Stimulated activated CD4-positive, alpha-beta T cell treated with anti-CD3 and anti-CD28 coated beads, Interleukin-2, amount 100 ng/mL, for 4 hours (primary cell): ENCODE measurements around the gene SH3RF3.

Source experiments
- DNase-seq: peaks from one replicate; pipeline ENCODE4 v3.0.0-alpha.2; 2020; ENCODE audit warnings: low read depth

Gene SH3RF3

DNA sequence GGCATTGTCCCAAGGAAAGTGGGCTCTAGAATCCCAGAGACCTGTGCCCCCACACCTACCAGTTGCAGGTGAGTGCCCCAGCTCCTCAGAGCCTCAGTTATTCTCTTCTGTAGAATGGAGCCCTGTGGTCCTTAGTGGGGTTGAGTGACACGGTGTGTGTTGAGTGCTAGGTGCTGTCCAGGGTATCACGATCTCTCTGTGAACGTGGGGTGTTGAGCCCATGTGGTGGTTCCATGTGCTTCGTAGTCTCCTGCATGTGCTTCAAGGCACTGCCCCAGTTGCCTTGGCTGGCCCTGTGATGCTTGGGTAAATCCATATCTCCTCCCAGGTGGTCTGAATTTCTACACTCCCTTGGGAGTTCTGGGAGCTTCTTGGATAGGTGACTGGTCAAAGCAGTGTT is 54.9 kb downstream of the SH3RF3 start:
- no peak for DNase-seq

DNA sequence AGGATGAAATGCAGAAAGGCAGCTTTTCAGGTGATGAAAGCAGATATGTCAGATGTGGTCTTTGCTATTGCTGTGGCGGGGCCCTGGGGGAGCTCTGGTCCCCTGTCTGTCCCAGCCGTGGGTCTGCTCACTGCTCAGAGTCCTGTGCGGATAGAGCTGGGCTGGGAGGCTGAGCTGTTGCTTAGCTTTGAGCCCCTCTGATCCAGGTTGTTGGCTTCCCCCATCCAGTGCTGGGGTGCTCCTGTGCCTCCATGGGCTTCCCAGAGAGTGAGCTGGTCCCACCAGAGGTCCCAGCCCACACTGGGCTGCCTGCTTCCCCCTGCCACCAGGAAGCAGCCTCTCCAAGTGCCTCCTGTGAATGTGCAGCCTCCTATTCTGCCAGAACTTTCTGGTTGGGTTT is 55.4 kb downstream of the SH3RF3 start:
- no peak for DNase-seq

DNA sequence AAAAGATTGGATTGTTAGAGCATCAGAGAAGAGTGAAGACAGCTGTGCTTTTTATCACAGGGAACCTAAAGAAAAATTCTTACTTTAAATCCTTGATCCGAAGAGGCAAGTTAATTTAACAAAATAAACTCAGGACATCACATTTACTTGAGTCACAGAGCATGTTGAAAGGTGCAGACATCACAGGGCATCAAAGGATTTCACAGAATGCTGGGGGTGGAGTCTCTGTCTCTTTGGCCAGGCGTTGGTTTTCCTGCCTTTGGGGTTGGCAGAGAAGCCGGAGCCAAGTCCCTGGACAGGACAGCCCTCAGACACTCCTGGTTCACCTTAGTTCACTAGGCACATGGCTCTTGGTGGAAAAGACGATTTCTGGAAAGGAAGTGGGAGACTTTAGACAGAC is 56.3 kb downstream of the SH3RF3 start:
- DNase-seq, result no peak

DNA sequence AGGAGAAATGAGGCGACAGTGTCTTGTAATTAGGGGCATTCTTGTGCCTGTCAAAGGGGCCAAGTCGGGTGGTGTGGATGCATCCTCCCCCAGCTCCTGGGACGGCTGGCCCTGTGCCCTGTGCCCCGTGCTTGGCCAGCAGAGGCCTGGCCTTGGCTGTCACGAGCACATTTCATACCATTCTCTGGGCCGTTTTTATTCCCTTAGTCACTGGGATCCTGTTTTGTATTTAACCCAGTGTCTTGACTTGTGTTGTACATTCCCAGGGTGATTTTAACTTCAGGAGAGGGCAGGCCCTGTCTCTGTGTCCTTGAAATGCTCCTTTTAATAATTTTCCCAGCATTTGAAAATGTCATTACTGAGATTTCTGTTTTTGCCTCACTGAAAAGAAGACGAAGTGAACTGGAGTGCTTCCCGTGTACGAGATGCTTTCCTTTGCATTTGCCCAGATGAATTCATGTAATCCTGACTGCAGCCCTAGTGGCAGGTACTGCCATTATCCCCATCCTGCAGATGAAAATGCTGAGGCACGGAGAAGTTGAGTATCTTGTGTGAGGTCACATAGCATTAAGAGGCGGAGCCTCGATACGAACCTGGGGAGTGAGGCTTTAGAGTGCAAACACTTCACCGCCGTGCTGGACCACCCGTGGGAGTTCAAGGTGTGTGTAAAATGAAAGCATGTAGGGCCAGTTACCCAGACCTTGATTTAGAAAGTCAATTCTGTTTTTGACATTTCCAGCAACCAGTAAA is 57.0 kb downstream of the SH3RF3 start:
- no peak for DNase-seq

DNA sequence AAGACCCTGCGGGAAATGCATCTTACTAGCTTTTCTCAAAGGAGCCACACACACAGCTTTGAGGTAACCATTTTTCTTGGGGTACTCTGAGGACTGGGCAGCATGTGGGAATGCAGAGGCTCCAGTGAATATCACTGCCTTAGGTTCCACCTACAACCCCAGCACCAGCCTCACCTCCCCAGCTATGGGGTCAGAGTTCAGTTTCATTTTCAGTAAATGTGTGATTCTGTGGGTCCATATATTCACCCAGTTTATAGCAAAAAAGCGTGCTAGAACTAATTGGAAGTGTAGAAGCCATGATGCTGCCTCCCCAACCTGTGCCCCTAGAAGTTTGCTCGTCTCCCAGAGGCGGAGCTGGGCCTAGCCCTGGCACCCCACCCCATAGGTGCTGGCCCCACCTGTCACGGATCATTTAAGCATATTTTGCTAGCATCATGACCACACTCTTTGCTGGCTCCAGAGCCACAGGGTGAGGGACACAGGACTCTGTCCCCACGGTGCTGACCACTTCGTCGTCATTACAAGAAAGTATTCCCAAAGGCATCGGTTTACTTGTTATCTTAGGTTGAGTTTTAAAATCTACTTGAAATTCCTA is 57.7 kb downstream of the SH3RF3 start:
- DNase-seq, result no peak

DNA sequence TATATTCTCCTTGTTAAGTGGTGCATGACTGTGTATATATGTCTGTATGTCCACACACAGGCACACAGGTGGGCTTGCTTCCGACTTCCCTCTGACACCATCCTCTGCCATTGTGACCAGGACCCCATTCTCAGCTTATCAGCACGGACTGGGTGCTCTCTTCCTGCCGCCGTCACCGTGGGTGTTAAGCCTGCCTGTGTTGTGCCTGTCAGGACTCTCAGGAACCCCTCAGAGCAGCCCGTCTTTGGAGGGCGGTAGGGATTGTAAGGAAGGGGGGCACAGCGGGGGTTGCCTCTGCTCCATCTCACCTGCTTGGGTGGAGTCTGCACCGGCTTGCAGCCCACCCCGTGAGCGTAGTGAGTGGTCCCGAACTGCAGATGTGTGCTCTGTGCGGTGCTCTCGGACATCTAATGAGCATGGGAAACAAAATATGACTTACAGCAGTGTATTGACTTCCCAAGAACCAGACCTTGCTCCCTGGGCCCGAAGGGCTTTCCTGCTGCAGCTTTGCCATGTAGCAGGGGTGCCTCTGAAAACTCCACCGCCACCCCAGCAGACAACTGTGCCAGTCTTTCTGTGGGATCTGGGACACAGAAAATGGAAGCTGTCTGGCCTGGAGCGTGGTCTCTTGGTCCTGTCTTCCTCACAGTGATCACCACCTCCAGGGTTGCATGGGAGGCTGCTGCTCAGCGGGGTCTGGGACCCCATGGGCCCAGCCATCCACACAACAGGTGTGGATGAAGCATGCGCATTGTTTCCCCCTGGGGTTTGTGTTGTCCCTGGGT is 58.9 kb downstream of the SH3RF3 start:
- no peak for DNase-seq

DNA sequence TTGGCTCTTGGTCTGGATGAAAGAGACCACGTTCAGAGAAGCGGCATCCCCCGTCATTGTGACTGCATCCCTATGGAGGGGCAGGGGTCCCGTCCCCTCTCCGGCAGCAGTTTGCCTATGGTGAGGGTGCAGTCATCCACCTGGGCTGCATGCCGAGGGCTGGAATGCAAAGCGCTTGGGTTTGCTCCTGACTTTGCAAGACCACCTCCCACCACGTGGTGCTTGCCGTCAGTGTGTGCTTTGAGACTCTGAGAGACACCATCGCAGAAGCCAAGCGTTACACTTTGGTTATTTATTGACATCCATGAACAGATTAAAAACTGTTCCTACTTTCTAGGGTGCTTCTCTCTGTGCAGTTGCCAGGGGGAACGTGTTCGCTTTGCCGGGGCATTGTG is 59.5 kb downstream of the SH3RF3 start:
- no peak for DNase-seq

DNA sequence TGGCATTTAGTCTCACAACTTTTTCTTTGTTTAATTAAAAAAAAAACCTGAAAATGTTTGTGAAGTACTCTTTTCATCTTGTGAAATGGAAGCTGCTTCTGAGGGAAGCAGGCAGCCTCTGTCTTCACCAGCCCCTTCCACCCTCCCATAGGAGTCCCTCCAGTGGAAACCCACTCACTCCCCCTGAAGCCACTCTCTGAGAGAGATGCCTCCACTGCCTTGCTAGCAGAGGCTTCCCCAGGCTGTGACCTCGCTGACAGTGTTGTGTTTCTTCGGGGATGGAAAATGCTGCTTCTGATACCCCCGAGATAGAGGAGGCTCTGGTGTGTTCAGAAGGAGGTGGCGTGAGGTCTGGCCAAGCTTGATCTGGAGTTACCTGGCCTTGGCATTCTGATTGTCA is 59.9 kb downstream of the SH3RF3 start:
- DNase-seq, result no peak

DNA sequence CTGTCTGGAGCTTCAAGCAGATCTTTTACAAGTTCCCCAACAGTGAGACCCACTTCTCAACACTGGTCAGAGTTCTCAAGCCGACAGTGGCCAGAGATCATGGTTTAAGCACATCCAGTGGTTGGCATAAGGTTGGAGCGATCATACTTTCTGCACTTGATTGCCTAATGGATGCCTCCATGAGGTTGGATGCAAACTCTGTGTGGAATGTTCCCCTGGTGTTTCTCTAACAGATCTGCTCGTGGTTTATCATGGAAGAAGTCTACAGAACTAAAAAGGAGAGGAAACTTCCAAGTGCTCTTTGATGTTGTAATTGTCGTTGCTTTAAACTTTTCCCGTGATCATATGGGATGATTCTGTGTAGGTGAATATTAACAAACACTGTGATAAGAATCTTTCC is 60.7 kb downstream of the SH3RF3 start:
- no peak for DNase-seq

DNA sequence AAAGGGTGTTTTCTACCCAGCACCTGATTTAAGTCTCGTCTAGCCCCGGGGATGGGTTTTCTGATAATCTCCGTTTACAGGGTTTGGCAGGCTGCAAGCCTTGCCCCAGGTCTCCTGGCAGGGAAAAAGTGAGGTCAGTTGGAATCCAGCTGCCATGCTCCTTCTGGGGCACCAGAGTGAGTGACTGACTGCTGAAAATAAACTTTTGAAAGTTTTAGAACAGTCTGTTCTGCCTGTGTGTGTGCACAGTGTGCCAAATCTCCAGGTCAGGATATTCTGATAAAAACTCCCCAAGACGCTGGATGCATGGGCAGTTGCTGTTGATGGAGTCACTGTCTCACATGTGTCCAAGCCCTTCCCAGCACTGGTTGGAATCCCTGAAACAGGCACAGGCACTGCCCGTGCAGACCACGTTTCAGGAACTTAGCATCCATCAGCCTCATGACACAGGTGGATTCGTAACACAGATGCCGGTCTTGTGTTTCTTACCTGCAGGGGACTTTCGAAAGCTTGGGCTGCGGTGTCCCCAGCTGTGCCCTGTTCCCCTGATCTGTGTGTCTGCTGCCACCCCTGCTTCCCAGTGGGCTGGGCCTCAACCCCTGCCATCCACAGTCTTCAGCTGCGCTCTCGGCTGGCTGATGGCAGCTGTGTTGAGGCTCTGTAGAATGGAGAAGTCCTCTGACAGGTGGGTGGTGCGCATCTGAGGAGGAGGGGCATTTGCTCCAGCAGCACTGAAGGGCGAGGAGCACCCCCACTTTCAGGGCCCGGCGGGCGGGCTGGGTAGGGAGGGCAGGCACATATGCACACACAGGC is 65.0 kb downstream of the SH3RF3 start:
- no peak for DNase-seq

DNA sequence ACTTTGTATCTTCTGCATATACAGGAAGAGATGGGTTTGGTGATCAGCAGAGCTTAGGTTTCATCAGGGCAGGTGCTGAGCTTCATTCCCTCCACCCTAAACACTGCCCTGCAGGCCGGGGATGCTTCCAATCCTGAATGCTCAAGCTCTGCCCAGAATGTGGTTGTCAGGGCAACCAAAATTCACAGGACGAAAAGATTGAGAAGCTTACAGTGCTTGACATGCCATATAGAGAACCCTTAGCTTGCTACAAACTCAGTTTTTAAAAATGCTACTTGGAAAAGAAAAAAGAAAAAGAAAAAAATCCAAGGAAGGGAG is 65.6 kb downstream of the SH3RF3 start:
- DNase-seq, result no peak

DNA sequence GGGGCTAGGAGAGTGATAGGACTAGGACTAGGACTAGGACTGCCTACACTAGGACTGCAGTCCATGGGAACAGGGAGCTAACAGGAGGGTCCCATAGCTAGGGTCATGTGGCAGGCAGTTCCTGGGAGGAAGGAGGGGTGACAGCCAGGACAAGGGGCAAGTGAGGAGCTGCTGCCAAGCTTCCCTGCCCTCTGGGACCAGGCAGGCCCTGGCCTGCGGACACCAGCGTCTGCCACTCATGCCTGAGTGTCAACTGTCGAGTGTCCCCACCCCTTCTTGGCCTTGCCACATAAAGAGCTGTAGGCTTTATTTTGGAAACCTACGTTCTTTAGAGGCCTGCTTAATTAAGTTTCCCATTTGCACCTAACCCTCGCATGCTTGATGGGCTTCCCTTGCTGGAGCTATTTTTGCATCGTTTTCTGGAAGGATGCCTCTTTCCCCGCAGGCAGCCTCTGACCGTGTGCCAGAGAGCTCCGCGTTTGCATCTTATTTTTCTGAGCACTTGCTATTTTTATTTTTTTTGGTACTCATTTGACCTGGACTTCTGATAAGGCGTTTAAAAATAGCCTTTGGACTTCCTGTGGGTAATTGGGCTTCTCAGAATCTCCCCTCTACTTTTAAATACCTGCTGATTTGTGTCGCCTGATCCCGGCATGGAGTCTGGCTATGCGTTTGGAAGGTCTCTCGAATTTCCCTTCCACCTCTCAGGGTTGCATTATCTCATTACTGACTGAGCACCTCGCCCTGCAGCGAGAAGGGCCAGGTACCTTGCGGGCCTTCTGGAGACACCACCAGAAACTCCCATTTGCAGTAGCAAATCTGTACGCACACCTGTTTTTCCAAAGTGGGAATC is 66.4 kb downstream of the SH3RF3 start:
- DNase-seq, result no peak

DNA sequence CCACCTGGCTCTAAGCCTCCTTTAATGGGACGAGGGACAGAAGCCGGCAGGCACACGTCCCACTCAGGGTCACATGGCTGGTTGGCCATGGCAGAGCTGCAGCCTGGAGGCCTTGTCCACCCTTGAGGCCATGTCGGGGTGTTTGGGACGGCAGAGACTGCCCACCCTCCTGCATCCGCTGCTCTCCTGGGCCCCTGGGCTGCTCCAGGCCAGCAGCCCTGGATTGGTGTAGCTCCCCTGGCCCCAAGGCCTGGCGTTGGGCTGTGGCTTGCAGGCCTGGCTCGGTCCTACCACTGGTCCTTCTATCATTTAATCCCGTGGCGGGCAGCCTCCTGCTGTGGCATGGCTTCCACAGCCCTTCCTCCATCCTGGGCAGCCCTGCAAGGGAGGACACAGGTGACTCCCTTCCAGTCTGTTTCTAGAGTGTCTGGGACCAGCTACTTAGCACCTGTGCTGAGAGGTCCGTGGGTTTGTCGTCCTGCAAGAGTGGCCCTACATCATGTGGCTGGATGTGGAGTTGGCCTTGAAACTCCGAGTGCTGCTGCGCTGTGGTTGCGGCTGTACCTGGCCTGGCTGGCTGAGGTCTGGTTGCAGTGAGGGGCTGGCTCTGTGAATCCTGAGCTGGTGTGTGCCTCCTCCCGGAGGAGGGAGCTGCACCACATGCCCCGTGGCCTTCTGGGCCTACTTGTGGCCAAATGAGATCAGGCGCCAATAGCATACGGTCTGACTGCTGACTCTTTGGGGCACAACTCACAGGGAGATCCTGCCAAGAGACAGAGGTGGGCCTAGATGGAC is 67.3 kb downstream of the SH3RF3 start:
- DNase-seq, result no peak

DNA sequence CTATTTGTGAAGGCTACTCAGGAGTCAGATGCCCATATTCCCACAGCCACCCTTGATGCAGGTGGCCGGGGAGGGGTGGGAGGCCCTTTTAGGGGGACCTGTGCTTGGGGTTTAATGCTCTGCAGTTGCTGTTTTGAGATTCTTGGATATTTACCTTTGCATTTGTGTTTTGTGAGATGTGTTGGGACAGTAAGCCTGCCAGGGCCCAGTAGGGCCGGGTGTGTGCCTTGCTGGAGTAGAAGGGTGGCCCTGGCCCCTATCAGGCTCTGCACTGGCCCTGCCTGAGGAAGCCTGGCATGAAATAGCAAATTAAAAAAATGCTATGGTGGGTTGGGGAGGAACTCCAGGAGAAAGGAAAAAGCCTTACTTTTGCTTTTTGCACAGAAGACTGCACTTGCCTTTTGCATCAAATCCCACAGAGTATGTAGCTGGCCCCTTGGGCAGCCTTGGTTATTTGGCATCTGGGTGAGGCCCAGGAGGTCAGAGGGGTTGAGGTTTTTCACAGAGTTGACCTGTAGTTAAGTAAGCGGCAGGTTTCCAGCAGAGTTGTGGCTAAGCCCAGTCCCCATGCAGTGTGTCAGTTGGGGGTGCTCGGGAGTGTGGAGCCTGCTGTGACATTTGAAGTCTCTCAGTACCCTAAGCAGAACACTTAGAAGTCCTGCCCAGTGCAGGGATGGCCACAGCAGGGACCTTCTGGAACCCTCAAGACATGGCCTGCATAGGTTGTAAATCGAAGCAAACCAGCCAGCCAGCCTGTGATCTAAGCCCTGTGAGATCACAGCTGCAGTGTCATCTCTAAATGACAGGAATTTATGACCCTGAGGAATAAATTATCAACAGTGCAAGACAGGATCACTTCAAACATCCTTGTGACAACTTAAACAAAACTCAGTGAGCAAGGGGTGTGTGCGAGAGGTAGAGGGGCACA is 68.8 kb downstream of the SH3RF3 start:
- no peak for DNase-seq

DNA sequence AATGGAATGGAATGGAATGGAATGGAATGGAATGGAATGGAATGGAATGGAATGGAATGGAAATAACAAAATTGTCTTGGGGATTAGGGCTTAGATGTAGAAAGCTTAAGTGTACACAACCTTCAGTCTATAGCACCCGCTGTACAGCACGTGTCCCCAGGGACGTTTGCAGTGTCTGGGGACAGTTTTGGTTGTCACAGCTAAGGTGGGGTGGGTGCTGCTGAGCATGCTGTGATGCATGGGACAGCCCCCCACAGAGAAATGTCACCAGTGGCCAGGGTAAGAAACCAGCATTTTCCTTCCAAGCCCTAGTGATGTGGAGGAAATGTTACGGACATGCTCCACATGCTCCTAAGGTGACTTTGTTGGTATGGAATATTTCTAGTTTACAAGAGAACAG is 70.8 kb downstream of the SH3RF3 start:
- DNase-seq, result no peak

DNA sequence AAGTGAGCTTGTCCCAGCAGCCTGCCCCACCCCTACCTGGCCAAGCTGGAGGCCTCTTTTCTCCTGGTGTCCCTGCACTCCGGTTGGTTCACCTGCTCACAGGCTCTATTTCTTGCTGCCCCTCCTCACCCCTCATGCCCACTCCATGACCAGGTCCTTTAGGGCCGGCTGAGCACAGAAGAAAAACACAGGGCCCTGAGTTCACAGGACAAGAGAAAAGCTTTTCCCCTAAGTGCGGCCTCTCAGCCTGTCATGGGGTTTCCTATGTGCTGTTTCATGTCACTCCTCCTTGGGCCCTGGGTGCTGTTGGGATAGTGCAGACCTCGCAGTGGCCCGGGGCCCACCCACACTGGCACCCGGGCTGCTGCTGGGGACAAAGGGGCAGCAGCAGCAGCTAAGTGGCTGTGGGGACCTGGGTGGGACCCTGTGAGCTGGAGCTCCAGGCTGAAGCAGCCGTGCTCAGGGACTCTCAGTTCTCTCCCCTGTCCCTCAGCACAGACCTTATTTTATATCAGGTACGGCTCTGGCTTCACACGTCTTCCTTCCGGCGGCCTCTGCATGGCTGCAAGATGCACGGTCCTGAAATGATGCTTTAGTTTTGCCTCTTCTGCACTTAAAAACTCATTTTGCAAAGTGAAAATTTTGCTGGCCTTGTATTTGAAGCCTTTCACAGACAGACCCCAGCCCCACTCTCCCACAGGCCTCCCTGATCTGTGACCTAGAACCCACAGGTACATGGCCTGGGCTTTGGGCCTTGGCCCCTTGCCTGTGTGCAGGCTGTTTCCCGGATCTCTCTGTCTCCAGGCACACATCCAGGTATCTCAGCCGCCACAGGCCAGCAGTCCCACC is 71.8 kb downstream of the SH3RF3 start:
- DNase-seq, result no peak

DNA sequence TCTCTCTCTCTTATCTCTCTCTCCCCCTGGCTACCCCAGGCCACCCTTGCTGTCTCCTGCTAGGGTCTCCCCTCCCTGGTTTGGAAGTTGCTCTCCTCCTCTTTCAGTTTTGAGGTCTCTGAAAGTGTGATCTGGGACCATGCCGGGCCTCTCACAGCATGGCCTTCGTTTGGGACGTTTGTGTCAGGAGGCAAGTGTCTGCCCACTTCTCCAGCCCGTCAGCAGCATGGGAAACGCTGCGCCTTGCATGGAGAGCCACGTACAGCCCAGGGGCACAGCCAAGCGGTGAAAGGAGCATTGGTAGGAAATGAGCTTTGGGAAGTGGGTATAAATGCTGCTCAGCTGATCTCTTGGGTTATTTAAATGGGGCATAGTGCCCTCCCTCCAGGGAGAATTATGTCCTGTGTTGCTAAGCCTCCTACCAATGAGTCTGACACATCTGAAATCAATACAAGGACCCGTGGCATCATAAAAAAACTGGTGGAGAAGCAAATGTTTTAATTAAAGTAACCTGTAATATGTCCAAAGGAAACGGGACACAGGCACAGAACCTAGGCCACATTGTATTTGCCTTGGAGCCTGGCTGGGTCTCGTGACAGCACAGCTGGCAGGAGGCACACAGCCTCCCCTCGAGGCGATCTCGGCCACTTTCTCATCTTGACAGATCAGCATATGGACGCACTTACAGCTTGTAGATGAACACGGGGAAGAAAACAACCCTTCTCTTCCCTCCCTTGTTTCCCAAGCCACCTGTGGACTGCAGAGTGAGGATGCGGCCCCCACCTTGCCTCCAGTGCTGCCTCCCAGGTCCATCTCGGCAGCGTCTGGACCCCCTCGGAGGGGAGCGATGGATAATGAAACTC is 72.7 kb downstream of the SH3RF3 start:
- DNase-seq, result no peak

DNA sequence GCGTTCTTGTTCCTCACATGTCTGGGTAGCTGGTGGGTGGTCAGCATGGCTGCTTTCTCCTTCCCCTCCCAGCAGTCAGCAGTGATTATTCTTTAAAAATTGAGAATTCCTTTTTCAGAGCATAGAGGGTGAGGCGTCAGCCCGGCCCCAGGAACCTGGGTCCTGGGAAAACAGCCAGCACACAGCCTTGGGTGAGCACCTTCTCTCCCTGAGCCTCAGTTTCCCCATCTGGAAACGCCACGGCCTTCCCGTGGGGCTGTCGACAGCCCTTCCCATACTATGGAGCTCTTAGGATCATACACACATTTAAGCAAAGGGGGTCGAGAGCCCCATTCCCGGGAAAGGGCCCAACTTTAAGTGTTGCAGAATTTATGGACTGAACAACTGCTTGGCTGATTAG is 73.5 kb downstream of the SH3RF3 start:
- no peak for DNase-seq
